Natural killer cell treated with Interleukin-12 subunit alpha and Interleukin-12 subunit beta and Interleukin-15 and Interleukin-18, amount 100 ng/mL, for 72 hours (primary cell): Measurements from ENCODE around the gene UBE2G1. TPM values are rescaled to one million over a fixed set of nuclear protein-coding genes. Genes with fewer than 3 reads are reported as not detected.

Experiments
- ATAC-seq, 2 donors: fragments of 150-1000 bp; cut with Tn5 transposase in 1 of 2; sonication (Bioruptor Pico), chemical (Tn5 transposase) in 1 of 2; 2 replicates each; pipeline ENCODE4 v1.10.0; 2021
- DNase-seq: peaks from one replicate; pipeline ENCODE4 v3.0.0; 2022; ENCODE audit warnings: low spot score
- H3K27ac Mint-ChIP-seq, 2 donors: 1 replicate in 1 of 2; 2 replicates in 1 of 2; pipeline ENCODE4 v1.8.0; 2022; ENCODE audit warnings: mixed read lengths in 2 of 2, mild to moderate bottlenecking in 1 of 2, moderate library complexity in 1 of 2
- H3K27me3 Mint-ChIP-seq, 2 donors: 1 replicate in 1 of 2; 2 replicates in 1 of 2; pipeline ENCODE4 v1.8.0; 2022; ENCODE audit warnings: mixed read lengths in 2 of 2
- H3K36me3 Mint-ChIP-seq: one replicate; pipeline ENCODE4 v1.8.0; 2022; ENCODE audit warnings: mixed read lengths
- H3K4me1 Mint-ChIP-seq, 2 donors: 1 replicate in 1 of 2; 2 replicates in 1 of 2; pipeline ENCODE4 v1.8.0; 2022; ENCODE audit warnings: low read depth in 2 of 2, mixed read lengths in 2 of 2, mild to moderate bottlenecking in 1 of 2
- H3K4me3 Mint-ChIP-seq: one replicate; pipeline ENCODE4 v1.8.0; 2022; ENCODE audit warnings: mixed read lengths
- H3K9me3 Mint-ChIP-seq: 2 replicates; pipeline ENCODE4 v1.8.0; 2022; ENCODE audit warnings: mixed read lengths
- total RNA-seq, 2 donors: library from RNA; stranded (reverse); gene quantifications; one replicate each; pipeline ENCODE4 v1.2.3, GENCODE V29; 2022

Gene UBE2G1
- 10 to 100 TPM; 55.3 to 82.5 TPM for total RNA-seq

- Mint-ChIP-seq H3K27ac (peak within 1 kb of the TSS; percentile 76 to 81), H3K4me1 (peaks cover 17 to 24% of the 10 kb centered on the region in 2 donors), H3K4me3 (peak within 1 kb of the TSS; percentile 70), H3K9me3 (no peaks in the 10 kb centered on the region), H3K27me3 (no peaks in the 10 kb centered on the region), H3K36me3 (peaks cover 6% of the 10 kb centered on the region)
- DNase-seq (peak; percentile 98), ATAC-seq (peak; percentile 92 to 95)
Observed at GRCh38 chr17:4366327-4367063, at the start of gene UBE2G1. Gene UBE2G1, minus strand, starts transcription at chr17:4366675. Its CDS starts 359 bp downstream, at chr17:4366316.

DNA sequence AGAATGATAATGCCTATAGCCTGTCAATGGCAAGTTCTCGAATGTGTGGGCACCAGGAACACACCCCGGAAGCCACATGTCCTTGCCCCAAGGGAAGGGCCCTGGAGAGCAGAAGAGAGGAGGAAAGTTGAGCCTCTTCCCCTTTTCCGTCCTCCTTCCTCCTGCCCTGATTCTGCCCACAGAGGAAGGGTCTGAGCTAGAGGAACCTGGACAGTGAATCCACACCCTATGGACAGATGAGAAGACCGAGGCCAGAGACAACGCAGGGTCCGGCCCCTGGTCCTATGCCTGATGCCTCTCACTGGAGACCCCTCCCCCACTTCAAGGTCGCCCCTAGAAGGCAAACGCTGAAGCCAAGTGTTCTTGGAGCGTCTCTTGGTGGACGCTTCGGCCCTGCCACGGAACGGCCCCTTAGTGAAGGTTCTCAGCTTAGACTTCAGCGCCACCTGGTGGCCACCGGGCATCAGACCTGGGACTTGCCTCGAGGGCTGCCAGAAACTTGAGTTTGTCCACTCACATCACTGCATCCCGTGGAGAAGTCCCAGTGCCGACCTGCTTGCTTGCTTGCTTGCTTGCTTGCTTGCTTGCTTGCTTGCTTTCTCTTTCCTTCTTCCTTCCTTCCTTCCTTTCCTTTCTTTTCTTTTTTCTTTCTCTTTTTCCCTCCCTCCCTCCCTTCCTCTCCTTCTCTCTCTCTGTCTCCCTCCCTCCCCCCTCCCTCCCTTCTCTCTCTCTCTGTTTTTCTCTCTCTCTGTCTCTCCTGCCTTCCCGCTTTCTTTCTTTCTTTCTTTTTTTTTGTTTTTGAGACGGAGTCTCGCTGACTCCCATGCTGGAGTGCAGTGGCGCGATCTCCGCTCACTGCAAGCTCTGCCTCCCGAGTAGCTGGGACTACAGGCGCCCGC lies 46.7 kb upstream of the UBE2G1 start:
- no peaks in the 10 kb centered on the region for H3K9me3 Mint-ChIP-seq

GRCh38 chr17:4411201-4411600 lies 44.7 kb upstream of the UBE2G1 start:
- DNase-seq (no peak), ATAC-seq (no peak)
- no peaks in the 10 kb centered on the region for H3K9me3 Mint-ChIP-seq
- no peaks in the 10 kb centered on the region for H3K36me3 Mint-ChIP-seq
- peaks cover 4 to 6% of the 10 kb centered on the region in 2 donors for H3K4me1 Mint-ChIP-seq
- H3K27me3 Mint-ChIP-seq = peaks cover 0 to 2% of the 10 kb centered on the region in 2 donors
- H3K4me3 Mint-ChIP-seq = no peak overlapping the region
- H3K27ac Mint-ChIP-seq = no peak overlapping the region

More for the DNA sequence above, 46.7 kb upstream of the UBE2G1 start:
- Mint-ChIP-seq H3K27ac (no peak overlapping the region), H3K36me3 (no peaks in the 10 kb centered on the region), H3K4me1 (peaks cover 4 to 6% of the 10 kb centered on the region in 2 donors), H3K27me3 (peaks cover 0 to 2% of the 10 kb centered on the region in 2 donors), H3K4me3 (peak overlapping the region; percentile 34)
- peak; percentile 91 for DNase-seq
- peak; percentile 88 to 93 for ATAC-seq

DNA sequence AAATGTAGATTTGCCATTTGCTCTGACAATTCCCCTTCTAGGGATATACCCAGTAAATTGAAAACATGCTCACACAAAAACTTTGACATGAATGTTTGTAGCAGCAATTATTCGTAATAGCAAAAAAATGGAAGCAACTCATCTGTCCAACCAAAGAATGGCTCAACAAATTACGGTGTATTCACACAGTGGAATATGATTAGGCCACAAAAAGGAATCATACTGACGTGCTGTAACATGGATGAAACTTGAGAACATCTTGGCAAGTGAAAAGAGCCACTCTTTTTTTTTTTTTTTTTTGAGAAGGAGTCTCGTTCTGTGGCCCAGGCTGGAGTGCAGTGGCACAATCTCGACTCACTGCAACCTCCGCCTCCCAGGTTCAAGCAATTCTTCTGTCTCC lies 43.2 kb upstream of the UBE2G1 start:
- no peaks in the 10 kb centered on the region for H3K36me3 Mint-ChIP-seq
- peaks cover 4 to 9% of the 10 kb centered on the region in 2 donors for H3K4me1 Mint-ChIP-seq
- H3K9me3 Mint-ChIP-seq = no peaks in the 10 kb centered on the region
- peaks cover 0 to 1% of the 10 kb centered on the region in 2 donors for H3K27me3 Mint-ChIP-seq
- H3K4me3 Mint-ChIP-seq = no peak overlapping the region
- DNase-seq (no peak), ATAC-seq (no peak)
- H3K27ac Mint-ChIP-seq = no peak overlapping the region

- Mint-ChIP-seq H3K36me3 (no peaks in the 10 kb centered on the region), H3K9me3 (no peaks in the 10 kb centered on the region), H3K27me3 (no peaks in the 10 kb centered on the region), H3K4me1 (peaks cover 1 to 5% of the 10 kb centered on the region in 2 donors), H3K27ac (no peak overlapping the region), H3K4me3 (no peak overlapping the region)
- DNase-seq (no peak), ATAC-seq (no peak)
Observed at GRCh38 chr17:4407851-4408250, 41.4 kb upstream of the UBE2G1 start.

DNA sequence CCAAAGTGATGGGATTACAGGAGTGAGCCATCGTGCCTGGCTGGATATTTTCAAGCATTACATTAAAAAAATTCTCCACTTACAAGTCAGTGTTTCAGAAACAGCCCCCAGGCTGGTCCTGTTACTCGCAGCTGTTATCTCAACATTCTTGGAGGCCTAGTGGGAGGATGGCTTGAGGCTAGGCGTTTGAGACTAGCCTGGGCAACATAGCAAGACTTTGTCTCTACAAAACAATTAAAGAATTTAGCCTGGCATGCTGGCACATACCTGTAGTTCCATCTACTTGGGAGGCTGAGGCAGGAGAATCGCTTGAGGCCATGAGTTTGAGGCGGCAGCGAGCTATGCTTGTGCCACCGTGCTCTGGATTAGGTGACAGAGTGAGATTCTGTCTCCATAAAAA lies 40.7 kb upstream of the UBE2G1 start:
- no peaks in the 10 kb centered on the region for H3K27me3 Mint-ChIP-seq
- no peak overlapping the region for H3K4me3 Mint-ChIP-seq
- DNase-seq (no peak), ATAC-seq (no peak)
- no peaks in the 10 kb centered on the region for H3K9me3 Mint-ChIP-seq
- H3K36me3 Mint-ChIP-seq = no peaks in the 10 kb centered on the region
- peaks cover 0 to 3% of the 10 kb centered on the region in 2 donors for H3K4me1 Mint-ChIP-seq
- H3K27ac Mint-ChIP-seq = no peak overlapping the region

DNA sequence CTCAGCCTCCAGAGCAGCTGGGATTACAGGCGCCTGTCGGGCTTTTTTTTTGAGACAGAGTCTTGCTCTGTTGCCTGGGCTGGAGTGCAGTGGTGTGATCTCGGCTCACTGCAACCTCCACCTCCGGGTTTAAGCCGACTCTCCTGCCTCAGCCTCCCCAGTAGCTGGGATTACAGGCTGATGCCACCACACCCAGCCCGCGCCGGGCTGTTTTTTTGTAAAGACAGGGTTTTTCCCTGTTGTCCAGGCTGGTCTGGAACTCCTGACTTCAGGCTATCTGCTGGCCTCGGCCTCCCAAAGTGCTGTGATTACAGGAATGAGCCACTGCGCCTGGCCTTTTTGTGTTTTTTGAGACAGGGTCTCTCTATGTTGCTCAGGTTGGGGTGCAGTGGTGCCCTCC lies 39.9 kb upstream of the UBE2G1 start:
- no peak overlapping the region for H3K27ac Mint-ChIP-seq
- H3K4me3 Mint-ChIP-seq = no peak overlapping the region
- DNase-seq = no peak
- ATAC-seq = no peak
- H3K9me3 Mint-ChIP-seq = no peaks in the 10 kb centered on the region
- H3K36me3 Mint-ChIP-seq = no peaks in the 10 kb centered on the region
- peaks cover 0 to 2% of the 10 kb centered on the region in 2 donors for H3K27me3 Mint-ChIP-seq
- H3K4me1 Mint-ChIP-seq = peaks cover 0 to 7% of the 10 kb centered on the region in 2 donors

- no peaks in the 10 kb centered on the region for H3K9me3 Mint-ChIP-seq
- peak in 1 of 2 donors; percentile 43 for ATAC-seq
- peaks cover 0 to 2% of the 10 kb centered on the region in 2 donors for H3K27me3 Mint-ChIP-seq
- no peaks in the 10 kb centered on the region for H3K36me3 Mint-ChIP-seq
- no peak for DNase-seq
- H3K4me3 Mint-ChIP-seq = no peak overlapping the region
- peaks cover 0 to 7% of the 10 kb centered on the region in 2 donors for H3K4me1 Mint-ChIP-seq
- H3K27ac Mint-ChIP-seq = no peak overlapping the region
Observed at GRCh38 chr17:4405699-4406098, 39.2 kb upstream of the UBE2G1 start.

GRCh38 chr17:4405038-4405669 lies 38.7 kb upstream of the UBE2G1 start:
- no peak overlapping the region for H3K4me3 Mint-ChIP-seq
- peak in 1 of 2 donors; percentile 45 for ATAC-seq
- no peaks in the 10 kb centered on the region for H3K9me3 Mint-ChIP-seq
- H3K4me1 Mint-ChIP-seq = peaks cover 0 to 7% of the 10 kb centered on the region in 2 donors
- H3K27ac Mint-ChIP-seq = no peak overlapping the region
- no peak for DNase-seq
- H3K36me3 Mint-ChIP-seq = no peaks in the 10 kb centered on the region
- peaks cover 0 to 2% of the 10 kb centered on the region in 2 donors for H3K27me3 Mint-ChIP-seq

GRCh38 chr17:4397840-4398239 lies 31.4 kb upstream of the UBE2G1 start:
- H3K36me3 Mint-ChIP-seq = no peaks in the 10 kb centered on the region
- no peak for ATAC-seq

DNA sequence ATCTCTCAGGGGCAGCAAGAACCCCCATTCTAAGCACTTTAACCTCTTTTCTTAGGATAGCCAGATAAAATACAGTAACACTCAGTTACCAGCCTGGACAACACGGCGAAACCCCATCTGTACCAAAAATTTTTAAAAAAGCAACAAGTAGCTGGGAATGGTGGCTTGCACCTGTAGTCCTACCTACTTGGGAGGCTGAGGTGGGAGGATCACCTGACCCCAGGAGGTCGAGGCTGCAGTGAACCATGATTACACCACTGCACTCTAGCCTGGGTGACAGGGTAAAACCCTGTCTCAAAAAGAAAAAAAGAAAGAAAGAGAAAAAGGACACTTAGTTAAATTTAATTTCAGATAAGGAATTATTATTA lies 28.6 kb upstream of the UBE2G1 start:
- no peaks in the 10 kb centered on the region for H3K36me3 Mint-ChIP-seq
- H3K27me3 Mint-ChIP-seq = no peaks in the 10 kb centered on the region
- H3K4me3 Mint-ChIP-seq = no peak overlapping the region
- no peak for DNase-seq
- no peak overlapping the region for H3K27ac Mint-ChIP-seq
- no peak for ATAC-seq
- H3K9me3 Mint-ChIP-seq = no peaks in the 10 kb centered on the region
- peaks cover 10 to 17% of the 10 kb centered on the region in 2 donors for H3K4me1 Mint-ChIP-seq

More at GRCh38 chr17:4397840-4398239, 31.4 kb upstream of the UBE2G1 start:
- H3K27ac Mint-ChIP-seq = no peak overlapping the region
- H3K9me3 Mint-ChIP-seq = no peaks in the 10 kb centered on the region
- H3K27me3 Mint-ChIP-seq = peaks cover 0 to 2% of the 10 kb centered on the region in 2 donors
- no peak overlapping the region for H3K4me3 Mint-ChIP-seq
- H3K4me1 Mint-ChIP-seq = peaks cover 14 to 17% of the 10 kb centered on the region in 2 donors
- no peak for DNase-seq

- Mint-ChIP-seq H3K4me1 (peaks cover 10 to 17% of the 10 kb centered on the region in 2 donors), H3K36me3 (no peaks in the 10 kb centered on the region), H3K27me3 (no peaks in the 10 kb centered on the region), H3K27ac (no peak overlapping the region), H3K4me3 (no peak overlapping the region), H3K9me3 (no peaks in the 10 kb centered on the region)
- ATAC-seq (no peak), DNase-seq (peak; percentile 44)
Observed at GRCh38 chr17:4394208-4395110, 28.0 kb upstream of the UBE2G1 start.

DNA sequence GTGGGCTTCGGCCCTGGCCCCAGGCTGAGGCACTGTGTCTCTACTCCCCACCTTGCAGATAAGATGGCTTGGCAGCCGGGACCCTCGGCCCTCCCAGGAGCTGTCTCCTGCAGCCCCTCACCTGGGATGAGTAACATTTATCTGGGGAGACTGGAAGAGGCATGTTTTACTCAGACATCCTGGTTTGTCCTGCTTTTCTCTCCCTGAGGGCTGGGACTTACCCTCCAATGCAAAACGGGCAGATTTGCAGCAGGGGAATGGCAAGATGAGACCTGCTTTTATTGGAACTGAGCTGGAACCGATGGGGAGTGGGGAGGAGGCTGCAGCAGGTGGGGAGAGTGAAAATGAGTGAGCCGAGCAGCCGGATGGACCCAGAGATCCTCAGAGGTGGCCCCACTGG lies 27.3 kb upstream of the UBE2G1 start:
- Mint-ChIP-seq H3K36me3 (no peaks in the 10 kb centered on the region), H3K27ac (no peak overlapping the region)

More for the DNA sequence above, 27.3 kb upstream of the UBE2G1 start:
- H3K4me3 Mint-ChIP-seq = no peak overlapping the region
- no peak for ATAC-seq
- H3K9me3 Mint-ChIP-seq = no peaks in the 10 kb centered on the region
- peaks cover 10 to 17% of the 10 kb centered on the region in 2 donors for H3K4me1 Mint-ChIP-seq
- peak; percentile 45 for DNase-seq
- H3K27me3 Mint-ChIP-seq = no peaks in the 10 kb centered on the region
